Keratinocyte (primary cell): ENCODE results near the gene NEURL1.

Experiments used
- EZH2 ChIP-seq: IDR thresholded peaks from one replicate; pipeline ENCODE4 v1.6.1; 2012; ENCODE audit warnings: inconsistent platforms, mild to moderate bottlenecking, low read length, moderate library complexity
- TF ChIP-seq, protein P1 (sequence below), 3 experiments: IDR thresholded peaks in 1 of 3; conservative IDR thresholded peaks in 1 of 3; optimal IDR thresholded peaks in 1 of 3; 2 replicates in 2 of 3; 3 replicates in 1 of 3; pipeline versions ENCODE3 to v1.5.1; 2011; ENCODE audit warnings: low read length in 3 of 3, mild to moderate bottlenecking in 3 of 3, moderate library complexity in 2 of 3, control low read depth in 1 of 3, inconsistent platforms in 1 of 3; ENCODE audit not compliant: insufficient read depth in 2 of 3; ENCODE audit errors: extremely low read depth in 1 of 3

DNA sequence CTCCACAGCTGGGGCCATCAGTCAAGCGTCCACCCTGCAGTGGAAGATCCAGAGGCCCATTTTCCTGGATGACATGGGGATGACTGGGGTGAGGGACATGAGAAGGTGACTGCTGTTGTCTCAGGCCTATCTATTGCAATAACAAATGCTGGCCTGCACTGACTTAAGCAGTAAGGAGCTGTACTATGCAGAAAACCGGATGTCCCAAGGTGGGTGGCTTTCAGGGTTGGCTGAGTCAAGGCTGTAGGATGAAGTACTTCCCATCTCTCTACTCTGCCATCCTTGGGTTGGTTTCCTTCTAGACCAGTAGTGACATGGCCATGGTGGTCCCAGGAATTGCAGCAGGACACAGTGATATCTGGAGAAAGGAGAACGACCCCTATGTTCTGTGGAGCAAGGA, 48.1 kb downstream of the NEURL1 start:
- TF ChIP-seq, protein P1, sequence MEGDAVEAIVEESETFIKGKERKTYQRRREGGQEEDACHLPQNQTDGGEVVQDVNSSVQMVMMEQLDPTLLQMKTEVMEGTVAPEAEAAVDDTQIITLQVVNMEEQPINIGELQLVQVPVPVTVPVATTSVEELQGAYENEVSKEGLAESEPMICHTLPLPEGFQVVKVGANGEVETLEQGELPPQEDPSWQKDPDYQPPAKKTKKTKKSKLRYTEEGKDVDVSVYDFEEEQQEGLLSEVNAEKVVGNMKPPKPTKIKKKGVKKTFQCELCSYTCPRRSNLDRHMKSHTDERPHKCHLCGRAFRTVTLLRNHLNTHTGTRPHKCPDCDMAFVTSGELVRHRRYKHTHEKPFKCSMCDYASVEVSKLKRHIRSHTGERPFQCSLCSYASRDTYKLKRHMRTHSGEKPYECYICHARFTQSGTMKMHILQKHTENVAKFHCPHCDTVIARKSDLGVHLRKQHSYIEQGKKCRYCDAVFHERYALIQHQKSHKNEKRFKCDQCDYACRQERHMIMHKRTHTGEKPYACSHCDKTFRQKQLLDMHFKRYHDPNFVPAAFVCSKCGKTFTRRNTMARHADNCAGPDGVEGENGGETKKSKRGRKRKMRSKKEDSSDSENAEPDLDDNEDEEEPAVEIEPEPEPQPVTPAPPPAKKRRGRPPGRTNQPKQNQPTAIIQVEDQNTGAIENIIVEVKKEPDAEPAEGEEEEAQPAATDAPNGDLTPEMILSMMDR (optimal IDR thresholded peaks at IDR 0.05 in 1 of 3, IDR thresholded peaks at IDR 0.05 in 1 of 3, conservative IDR thresholded peaks at IDR 0.05 in 1 of 3; ENCODE audit: extremely low read depth in 1 of 3, insufficient read depth in 2 of 3, low read length in 3 of 3): no peak
- no peak for TF ChIP-seq EZH2
